Adipocyte (in vitro differentiated cells): ENCODE results near the gene KIAA1958.
A peak's percentile ranks its signal among the peaks of the same experiment; 100 is the strongest.
"Not testable (repeated sequence)": the region's sequence is repeated elsewhere in the genome, so short reads cannot be mapped to it uniquely, and the experiment has no call there.

Experiments used
- DNase-seq: peaks from one replicate; pipeline ENCODE4 v3.0.0-alpha.2; 2015; ENCODE audit warnings: low read depth
- H3K27me3 ChIP-seq: replicated peaks from 2 replicates; pipeline ENCODE4 v1.7.0; 2013; ENCODE audit warnings: mild to moderate bottlenecking, low read length, moderate library complexity; ENCODE audit not compliant: control insufficient read depth, insufficient read depth
- H3K36me3 ChIP-seq: 2 replicates; pipeline ENCODE4 v1.7.0; 2013; ENCODE audit warnings: low read length, mild to moderate bottlenecking, moderate library complexity; ENCODE audit not compliant: control insufficient read depth, insufficient read depth, severe bottlenecking
- H3K4me1 ChIP-seq: 2 replicates; pipeline ENCODE4 v1.7.0; 2013; ENCODE audit warnings: mild to moderate bottlenecking, low read length, moderate library complexity; ENCODE audit not compliant: control insufficient read depth, insufficient read depth
- H3K4me3 ChIP-seq: 2 replicates; pipeline ENCODE4 v1.7.0; 2013; ENCODE audit warnings: mild to moderate bottlenecking, low read length, moderate library complexity
- H3K9ac ChIP-seq: 2 replicates; pipeline ENCODE4 v1.7.0; 2013; ENCODE audit warnings: mild to moderate bottlenecking, low read length, moderate library complexity
- H3K9me3 ChIP-seq: 2 replicates; pipeline ENCODE4 v1.7.0; 2013; ENCODE audit warnings: mild to moderate bottlenecking, low read length, moderate library complexity; ENCODE audit not compliant: control insufficient read depth

KIAA1958 gene

DNA sequence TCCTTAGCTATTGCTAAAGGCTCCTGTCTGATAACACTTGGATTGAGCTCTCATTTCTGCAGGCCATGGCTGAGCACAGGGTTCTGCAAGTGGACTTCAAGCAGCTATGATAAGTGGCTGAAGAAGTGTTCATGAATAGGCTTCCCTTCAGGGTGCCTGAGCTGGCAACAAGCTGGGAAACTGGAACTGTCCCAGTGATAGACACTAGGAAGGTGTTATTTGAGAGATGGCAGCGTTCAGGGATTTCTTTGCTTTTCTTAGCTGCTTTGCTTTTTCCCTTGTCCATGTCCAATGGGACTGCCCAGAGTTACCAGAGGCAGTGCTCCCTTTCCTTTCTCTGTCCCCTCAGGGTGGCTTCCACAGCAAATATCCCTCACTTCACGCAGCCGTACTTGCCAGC is 155.5 kb downstream of the KIAA1958 start:
- Histone ChIP-seq H3K4me3 (no peak overlapping the region), H3K4me1 (no peaks in the 10 kb centered on the region), H3K27me3 (no peaks in the 10 kb centered on the region), H3K9me3 (peaks cover 23% of the 10 kb centered on the region), H3K36me3 (no peaks in the 10 kb centered on the region), H3K9ac (no peak overlapping the region)
- DNase-seq, result no peak

GRCh38 chr9:112647596-112647995 is 161.0 kb downstream of the KIAA1958 start:
- Histone ChIP-seq H3K9me3 (peaks cover 25% of the 10 kb centered on the region), H3K27me3 (no peaks in the 10 kb centered on the region), H3K4me1 (no peaks in the 10 kb centered on the region), H3K9ac (no peak overlapping the region), H3K36me3 (no peaks in the 10 kb centered on the region), H3K4me3 (no peak overlapping the region)
- no peak for DNase-seq

DNA sequence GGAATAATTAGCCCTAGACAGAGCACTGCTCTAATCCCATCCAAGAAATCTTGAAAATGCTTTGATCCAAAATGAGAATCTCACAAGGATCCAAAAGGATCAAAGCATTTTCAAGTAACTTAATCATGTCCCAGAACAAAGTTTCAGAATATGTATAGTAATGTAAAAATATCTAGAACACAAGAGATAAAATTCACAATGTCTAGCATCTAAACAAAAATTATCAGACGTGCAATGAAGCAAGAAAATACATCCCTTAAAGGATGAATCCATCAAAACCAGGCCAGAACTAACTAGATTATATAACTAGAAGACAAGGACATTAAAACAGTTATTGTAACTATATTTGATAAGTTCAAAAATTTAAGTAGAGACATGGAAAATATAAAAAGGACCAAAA is 162.0 kb downstream of the KIAA1958 start:
- no peak for DNase-seq
- no peak overlapping the region for H3K9ac ChIP-seq
- peaks cover 25% of the 10 kb centered on the region for H3K9me3 ChIP-seq
- H3K27me3 ChIP-seq, result no peaks in the 10 kb centered on the region
- H3K4me3 ChIP-seq, result no peak overlapping the region
- H3K36me3 ChIP-seq, result no peaks in the 10 kb centered on the region
- no peaks in the 10 kb centered on the region for H3K4me1 ChIP-seq

- H3K4me3 ChIP-seq, result no peak overlapping the region
- H3K36me3 ChIP-seq, result no peaks in the 10 kb centered on the region
- DNase-seq, result no peak
- no peak overlapping the region for H3K9ac ChIP-seq
- H3K4me1 ChIP-seq, result no peaks in the 10 kb centered on the region
- H3K9me3 ChIP-seq, result peaks cover 10% of the 10 kb centered on the region
- no peaks in the 10 kb centered on the region for H3K27me3 ChIP-seq
Observed at GRCh38 chr9:112654282-112654681, 167.7 kb downstream of the KIAA1958 start.

GRCh38 chr9:112655668-112656067 is 169.0 kb downstream of the KIAA1958 start:
- Histone ChIP-seq H3K9me3 (no peaks in the 10 kb centered on the region), H3K36me3 (no peaks in the 10 kb centered on the region), H3K9ac (no peak overlapping the region), H3K27me3 (no peaks in the 10 kb centered on the region), H3K4me3 (no peak overlapping the region), H3K4me1 (no peaks in the 10 kb centered on the region)
- no peak for DNase-seq

- no peak for DNase-seq
- H3K27me3 ChIP-seq, result no peaks in the 10 kb centered on the region
- H3K4me1 ChIP-seq, result no peaks in the 10 kb centered on the region
- no peaks in the 10 kb centered on the region for H3K36me3 ChIP-seq
- no peak overlapping the region for H3K4me3 ChIP-seq
- H3K9me3 ChIP-seq, result no peaks in the 10 kb centered on the region
- no peak overlapping the region for H3K9ac ChIP-seq
Observed at GRCh38 chr9:112659906-112660305, 173.3 kb downstream of the KIAA1958 start.

GRCh38 chr9:112663681-112664080 is 177.1 kb downstream of the KIAA1958 start:
- DNase-seq, result no peak
- Histone ChIP-seq H3K36me3 (no peaks in the 10 kb centered on the region), H3K9ac (no peak overlapping the region), H3K4me1 (no peaks in the 10 kb centered on the region), H3K9me3 (no peaks in the 10 kb centered on the region), H3K27me3 (no peaks in the 10 kb centered on the region), H3K4me3 (no peak overlapping the region)

- Histone ChIP-seq H3K9ac (no peak overlapping the region), H3K36me3 (no peaks in the 10 kb centered on the region), H3K27me3 (no peaks in the 10 kb centered on the region), H3K4me3 (no peak overlapping the region), H3K9me3 (no peaks in the 10 kb centered on the region), H3K4me1 (no peaks in the 10 kb centered on the region)
- peak; percentile 7 for DNase-seq
Observed at GRCh38 chr9:112664531-112664930, 177.9 kb downstream of the KIAA1958 start.

- Histone ChIP-seq H3K4me3 (no peak overlapping the region), H3K9me3 (no peaks in the 10 kb centered on the region), H3K9ac (no peak overlapping the region), H3K27me3 (no peaks in the 10 kb centered on the region), H3K4me1 (no peaks in the 10 kb centered on the region), H3K36me3 (no peaks in the 10 kb centered on the region)
- peak; percentile 30 for DNase-seq
Observed at GRCh38 chr9:112665347-112665746, 178.7 kb downstream of the KIAA1958 start.

GRCh38 chr9:112669326-112669725 is 182.7 kb downstream of the KIAA1958 start:
- H3K4me3 ChIP-seq, result no peak overlapping the region
- H3K9ac ChIP-seq, result no peak overlapping the region
- H3K36me3 ChIP-seq, result no peaks in the 10 kb centered on the region
- H3K9me3 ChIP-seq, result no peaks in the 10 kb centered on the region
- peak; percentile 11 for DNase-seq
- peaks cover 7% of the 10 kb centered on the region for H3K4me1 ChIP-seq
- peaks cover 3% of the 10 kb centered on the region for H3K27me3 ChIP-seq

GRCh38 chr9:112670991-112671625 is 184.5 kb downstream of the KIAA1958 start:
- peaks cover 11% of the 10 kb centered on the region for H3K27me3 ChIP-seq
- no peak overlapping the region for H3K9ac ChIP-seq
- peaks cover 7% of the 10 kb centered on the region for H3K4me1 ChIP-seq
- no peaks in the 10 kb centered on the region for H3K9me3 ChIP-seq
- H3K36me3 ChIP-seq, result no peaks in the 10 kb centered on the region
- no peak overlapping the region for H3K4me3 ChIP-seq
- DNase-seq, result no peak

GRCh38 chr9:112673221-112673620 is 186.6 kb downstream of the KIAA1958 start:
- not testable (repeated sequence) for H3K4me1 ChIP-seq, H3K36me3 ChIP-seq, DNase-seq, H3K9ac ChIP-seq, H3K4me3 ChIP-seq
- Histone ChIP-seq H3K27me3 (peaks cover 11% of the 10 kb centered on the region), H3K9me3 (peaks cover 11% of the 10 kb centered on the region)
